Omental fat pad (tissue), 4 donors: Measurements from ENCODE around the gene KCNQ1. TPM values are rescaled to one million over a fixed set of nuclear protein-coding genes. Genes with fewer than 3 reads are reported as not detected.

Experiments used
- ATAC-seq: fragments of 150-250 bp; one replicate; pipeline ENCODE4 v1.9.1; 2016; ENCODE audit warnings: mild to moderate bottlenecking, moderate library complexity; ENCODE audit not compliant: low FRiP score
- DNase-seq: peaks from one replicate; pipeline ENCODE4 v3.0.0-alpha.2; 2019; ENCODE audit warnings: low spot score
- CTCF ChIP-seq, 3 donors: fragments of 450-650 bp; IDR thresholded peaks; one replicate each; pipeline ENCODE4 v1.5.1; 2016 to 2017; ENCODE audit warnings: antibody characterized with exemption in 3 of 3, mild to moderate bottlenecking in 3 of 3, moderate library complexity in 2 of 3
- total RNA-seq, 4 donors: library from RNA; depleted of rRNA; stranded (reverse); fragments of >200 nt; gene quantifications; one replicate each; pipeline ENCODE4 v1.1.0, GENCODE V29; 2016

Gene KCNQ1
- total RNA-seq, 4 donors from 2014 or later = 4.5 to 5.9 (median 5.2) TPM

DNA sequence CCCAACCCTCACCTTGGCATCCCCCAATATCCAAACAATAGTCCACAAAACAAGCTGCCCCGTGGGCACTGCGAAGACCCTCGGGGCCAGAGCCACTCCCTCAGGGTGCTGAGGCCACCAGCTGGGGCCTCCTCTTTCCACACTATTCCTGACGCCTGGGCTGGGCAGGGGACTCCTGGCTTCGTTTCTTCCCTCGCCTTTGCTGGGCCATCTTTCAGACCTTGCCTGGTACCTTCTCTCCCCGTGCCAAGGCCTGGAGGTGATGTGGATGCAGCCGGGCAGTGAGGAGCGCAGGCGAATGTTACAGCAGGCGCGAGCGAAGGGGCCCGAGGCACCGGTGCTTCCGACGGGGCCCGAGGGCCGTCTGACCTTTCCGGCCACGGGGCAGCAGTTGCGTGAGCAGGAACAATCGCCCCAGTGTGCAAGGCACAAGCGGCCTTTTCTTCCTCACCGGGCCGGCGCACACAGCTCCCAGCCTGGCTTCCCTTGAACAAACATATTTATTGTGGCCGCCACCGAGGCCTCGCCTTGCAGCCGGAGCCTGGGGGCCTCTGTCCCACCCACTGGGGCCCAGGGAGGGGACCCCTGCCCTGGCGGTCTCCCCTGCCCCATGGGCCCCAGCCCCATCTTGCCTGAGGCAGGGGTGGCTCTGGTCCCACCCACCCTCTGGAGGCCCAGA, 287.6 kb downstream of the KCNQ1 start:
- ATAC-seq = no peak
- TF ChIP-seq CTCF (IDR thresholded peaks at IDR 0.05) = no peak
- DNase-seq = no peak

GRCh38 chr11:2732940-2733628, 288.3 kb downstream of the KCNQ1 start:
- no peak for ATAC-seq
- no peak for DNase-seq
- no peak for TF ChIP-seq CTCF (IDR thresholded peaks at IDR 0.05)

DNA sequence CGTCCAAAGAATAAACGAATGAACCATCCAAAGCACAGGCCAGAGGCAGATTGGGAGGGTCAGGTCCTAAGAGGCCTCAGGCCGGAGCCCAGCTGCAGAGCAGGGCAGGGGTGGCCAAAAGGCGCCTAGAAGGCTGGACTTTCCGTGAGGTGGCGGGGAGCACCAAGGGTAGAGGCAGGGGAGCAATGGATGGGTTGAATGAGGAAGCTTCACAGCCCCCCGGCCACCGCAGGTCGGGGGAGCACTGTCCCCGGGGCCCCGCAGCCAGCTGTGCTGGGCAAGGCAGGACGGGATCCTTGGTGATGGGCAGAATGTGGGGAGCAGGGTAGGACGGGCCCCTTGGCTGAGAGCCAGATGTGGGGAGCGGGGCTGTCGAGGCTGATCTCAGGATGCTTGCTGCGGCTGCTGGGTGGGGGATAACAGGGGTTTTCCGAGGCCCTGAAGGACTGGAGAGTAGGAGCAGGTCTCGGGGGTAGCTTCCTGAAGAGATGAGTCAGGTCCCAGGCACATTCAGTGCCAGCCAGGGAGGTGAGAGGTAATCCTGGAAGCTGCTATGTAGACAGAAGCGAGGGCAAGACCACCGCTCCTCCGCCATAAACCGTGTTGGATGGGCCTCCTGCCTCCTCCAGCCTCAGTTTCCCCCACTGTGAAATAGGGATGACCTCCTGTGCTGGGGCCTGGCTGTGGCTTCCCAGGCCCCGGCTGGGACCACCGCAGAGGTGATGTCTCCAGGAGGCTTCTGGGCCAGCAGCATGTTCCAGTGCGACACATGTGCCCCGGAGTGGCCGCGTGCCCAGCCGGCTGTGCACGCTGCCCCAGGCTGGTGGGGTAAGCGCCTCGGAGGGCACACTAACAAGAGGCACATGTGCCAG, 289.6 kb downstream of the KCNQ1 start:
- no peak for TF ChIP-seq CTCF (IDR thresholded peaks at IDR 0.05)
- DNase-seq = no peak
- ATAC-seq = no peak

- no peak for TF ChIP-seq CTCF (IDR thresholded peaks at IDR 0.05)
- ATAC-seq (no peak), DNase-seq (no peak)
Measured at GRCh38 chr11:2735053-2735589, 290.3 kb downstream of the KCNQ1 start.

- ATAC-seq = no peak
- no peak for TF ChIP-seq CTCF (IDR thresholded peaks at IDR 0.05)
- DNase-seq = no peak
Measured at GRCh38 chr11:2736577-2737225, 291.9 kb downstream of the KCNQ1 start.

DNA sequence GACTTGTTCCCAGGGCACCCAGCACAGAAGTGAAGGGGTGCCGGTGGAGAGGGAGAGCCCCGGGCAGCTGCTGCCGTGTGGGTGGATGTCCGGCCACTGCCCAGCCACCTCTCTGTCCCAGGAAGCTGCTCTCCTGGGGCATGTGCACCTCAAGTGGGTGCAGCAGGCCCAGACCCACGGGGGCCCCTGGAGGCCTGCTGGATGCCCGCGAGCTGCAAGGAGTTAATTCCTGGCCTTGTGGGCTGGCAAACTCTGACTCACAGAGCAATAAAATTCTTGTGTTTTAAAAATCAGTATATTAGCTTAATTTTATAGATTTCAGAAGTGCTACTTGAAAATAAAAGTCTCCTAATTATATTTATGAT, 292.4 kb downstream of the KCNQ1 start:
- no peak for DNase-seq
- no peak for TF ChIP-seq CTCF (IDR thresholded peaks at IDR 0.05)
- no peak for ATAC-seq
